SU-DHL-6 (cell line): ENCODE data around the gene UVSSA.
"Not testable (repeated sequence)": the region's sequence is repeated elsewhere in the genome, so short reads cannot be mapped to it uniquely, and the experiment has no call there.

ENCODE experiments used
- H2AFZ ChIP-seq: fragments of 200-600 bp; sonication (generic); 2 replicates; pipeline ENCODE4 v1.6.1; 2014; ENCODE audit warnings: low read depth, mild to moderate bottlenecking, moderate library complexity, mixed read lengths, antibody characterized with exemption, low read length; ENCODE audit not compliant: severe bottlenecking
- H3F3A ChIP-seq: fragments of 200-600 bp; shearing (Covaris generic); 2 replicates; pipeline ENCODE4 v1.6.0; 2016; ENCODE audit warnings: antibody characterized with exemption, mild to moderate bottlenecking; ENCODE audit not compliant: insufficient read depth
- H3K27ac ChIP-seq: fragments of 200-600 bp; sonication (generic); 2 replicates; pipeline ENCODE4 v1.5.1; 2016; ENCODE audit warnings: low read depth, mild to moderate bottlenecking, low read length, moderate library complexity, mixed read lengths
- H3K27me3 ChIP-seq: fragments of 200-600 bp; sonication (generic), shearing (Covaris generic); 2 replicates; pipeline ENCODE4 v1.6.0; 2014; ENCODE audit warnings: mild to moderate bottlenecking, low read length
- H3K36me3 ChIP-seq: fragments of 200-600 bp; sonication (generic); 2 replicates; pipeline ENCODE4 v1.6.1; 2014; ENCODE audit warnings: mild to moderate bottlenecking, low read length, mixed read lengths
- H3K4me2 ChIP-seq: fragments of 300-600, 200-600 bp; shearing (Covaris generic), sonication (generic); 2 replicates; pipeline ENCODE4 v1.6.0; 2014; ENCODE audit warnings: low read length, low read depth, mild to moderate bottlenecking; ENCODE audit not compliant: poor library complexity, severe bottlenecking
- H3K4me3 ChIP-seq: fragments of 200-600 bp; sonication (generic); 2 replicates; pipeline ENCODE4 v1.5.1; 2014; ENCODE audit warnings: antibody characterized with exemption, low read length, mild to moderate bottlenecking, mixed read lengths; ENCODE audit not compliant: insufficient read depth, poor library complexity, severe bottlenecking
- H3K79me2 ChIP-seq: fragments of 200-600 bp; sonication (generic); 2 replicates; pipeline ENCODE4 v1.6.1; 2014; ENCODE audit warnings: mild to moderate bottlenecking, low read length, moderate library complexity; ENCODE audit not compliant: insufficient read depth
- H3K9ac ChIP-seq: fragments of 200-600 bp; sonication (generic); 2 replicates; pipeline ENCODE4 v1.7.0; 2014; ENCODE audit warnings: mild to moderate bottlenecking, low read length
- H3K9me2 ChIP-seq: fragments of 200-600 bp; sonication (generic); replicated peaks from 2 replicates; pipeline ENCODE4 v1.6.1; 2014; ENCODE audit warnings: low read length; ENCODE audit not compliant: insufficient read depth
- H3K9me3 ChIP-seq: fragments of 200-600 bp; sonication (generic); 2 replicates; pipeline ENCODE4 v1.6.1; 2014; ENCODE audit warnings: low read length, mixed read lengths; ENCODE audit not compliant: insufficient read depth
- H4K20me1 ChIP-seq: fragments of 200-600 bp; sonication (generic); 2 replicates; pipeline ENCODE4 v1.6.1; 2014; ENCODE audit warnings: low read depth, mild to moderate bottlenecking, antibody characterized with exemption, low read length, moderate library complexity, mixed read lengths
- CTCF ChIP-seq: fragments of 200-600 bp; sonication (generic); IDR thresholded peaks from one replicate; pipeline ENCODE4 v1.5.1; 2017; ENCODE audit warnings: antibody characterized with exemption, mild to moderate bottlenecking, low read length, moderate library complexity; ENCODE audit not compliant: insufficient read depth, poor library complexity, severe bottlenecking
- EZH2phosphoT487 ChIP-seq: fragments of 200-600 bp; sonication (generic), shearing (Covaris generic); conservative IDR thresholded peaks from 2 replicates; pipeline ENCODE4 v1.6.1; 2018; ENCODE audit warnings: mild to moderate bottlenecking, antibody characterized with exemption, low read length, moderate library complexity, mixed read lengths

UVSSA gene

GRCh38 chr4:1334579-1334895, 12.5 kb upstream of the UVSSA start:
- Histone ChIP-seq H3K36me3 (no peaks in the 10 kb centered on the region), H3K9ac (no peak overlapping the region), H4K20me1 (no peaks in the 10 kb centered on the region), H3K27me3 (no peaks in the 10 kb centered on the region), H3F3A (no peaks in the 10 kb centered on the region), H3K9me2 (no peaks in the 10 kb centered on the region), H3K79me2 (no peaks in the 10 kb centered on the region), H3K27ac (no peak overlapping the region), H3K4me2 (no peak overlapping the region), H3K4me3 (no peak overlapping the region), H2AFZ (no peak overlapping the region), H3K9me3 (no peaks in the 10 kb centered on the region)
- TF ChIP-seq CTCF, result no peak
- no peak for TF ChIP-seq EZH2phosphoT487

GRCh38 chr4:1335193-1335883, 11.7 kb upstream of the UVSSA start:
- H3K9ac ChIP-seq, H3F3A ChIP-seq, H3K36me3 ChIP-seq, H3K4me2 ChIP-seq, H3K9me3 ChIP-seq, H4K20me1 ChIP-seq, H3K79me2 ChIP-seq, H3K27me3 ChIP-seq, H3K9me2 ChIP-seq, H2AFZ ChIP-seq, H3K4me3 ChIP-seq, H3K27ac ChIP-seq: not testable (repeated sequence)

GRCh38 chr4:1336088-1336491, 10.9 kb upstream of the UVSSA start:
- Histone ChIP-seq H3K9me3 (no peaks in the 10 kb centered on the region), H3F3A (no peaks in the 10 kb centered on the region), H3K4me3 (no peak overlapping the region), H3K27me3 (no peaks in the 10 kb centered on the region), H3K79me2 (no peaks in the 10 kb centered on the region), H3K36me3 (0 out of 2 replicates have a peak, but pooled peaks cover 5% of the 10 kb centered on the region), H3K9ac (no peak overlapping the region), H4K20me1 (no peaks in the 10 kb centered on the region), H3K4me2 (no peak overlapping the region), H3K9me2 (no peaks in the 10 kb centered on the region), H2AFZ (no peak overlapping the region), H3K27ac (no peak overlapping the region)
- TF ChIP-seq CTCF (no peak), EZH2phosphoT487 (no peak)

GRCh38 chr4:1337376-1337831, 9.6 kb upstream of the UVSSA start:
- Histone ChIP-seq H3F3A (no peaks in the 10 kb centered on the region), H3K27ac (no peak overlapping the region), H4K20me1 (no peaks in the 10 kb centered on the region), H3K27me3 (no peaks in the 10 kb centered on the region), H3K4me2 (no peak overlapping the region), H3K9ac (no peak overlapping the region), H3K9me3 (no peaks in the 10 kb centered on the region), H2AFZ (no peak overlapping the region), H3K36me3 (0 out of 2 replicates have a peak, but pooled peaks cover 5% of the 10 kb centered on the region), H3K79me2 (no peaks in the 10 kb centered on the region), H3K9me2 (no peaks in the 10 kb centered on the region), H3K4me3 (no peak overlapping the region)
- no peak for TF ChIP-seq EZH2phosphoT487
- no peak for TF ChIP-seq CTCF
